ENCODE results near the gene STAT5A. TPM values are rescaled to one million over a fixed set of nuclear protein-coding genes. Genes with fewer than 3 reads are reported as not detected.

The STAT5A gene
- total RNA-seq, 2 donors from 2014 or later = 65.5 to 69.8 TPM

- no peak overlapping the region for H3K4me3 ChIP-seq
- H3K36me3 ChIP-seq = no peaks in the 10 kb centered on the region
- DNase-seq (ENCODE audit: low spot score) (no peak), ATAC-seq (ENCODE audit: insufficient number of reproducible peaks, low FRiP score, low read depth) (no peak)
- H3K27ac ChIP-seq = no peak overlapping the region
- no peak for TF ChIP-seq CTCF (IDR thresholded peaks at IDR 0.05)
- peaks cover 6 to 11% of the 10 kb centered on the region in 2 donors for H3K4me1 ChIP-seq (ENCODE audit: control insufficient read depth in 1 of 2, low read depth in 2 of 2)
- no peaks in the 10 kb centered on the region for H3K27me3 ChIP-seq (replicated peaks; ENCODE audit: insufficient read depth)
- no peaks in the 10 kb centered on the region for H3K9me3 ChIP-seq
These were observed 21.8 kb upstream of the STAT5A start for GRCh38 chr17:42266462-42266861.

GRCh38 chr17:42266918-42267766, 21.2 kb upstream of the STAT5A start:
- ATAC-seq (ENCODE audit: insufficient number of reproducible peaks, low FRiP score, low read depth) (no peak), DNase-seq (ENCODE audit: low spot score) (no peak)
- no peak overlapping the region for H3K27ac ChIP-seq

GRCh38 chr17:42268236-42268635, 20.1 kb upstream of the STAT5A start:
- Histone ChIP-seq H3K4me3 (no peak overlapping the region), H3K4me1 (ENCODE audit: control insufficient read depth in 1 of 2, low read depth in 2 of 2) (peaks cover 6 to 21% of the 10 kb centered on the region in 2 donors), H3K27me3 (replicated peaks; ENCODE audit: insufficient read depth) (no peaks in the 10 kb centered on the region), H3K9me3 (no peaks in the 10 kb centered on the region), H3K36me3 (no peaks in the 10 kb centered on the region), H3K27ac (no peak overlapping the region)
- no peak for ATAC-seq (ENCODE audit: insufficient number of reproducible peaks, low FRiP score, low read depth)
- TF ChIP-seq CTCF (IDR thresholded peaks at IDR 0.05) = no peak
- no peak for DNase-seq (ENCODE audit: low spot score)

More at GRCh38 chr17:42266918-42267766, 21.2 kb upstream of the STAT5A start:
- Histone ChIP-seq H3K27me3 (replicated peaks; ENCODE audit: insufficient read depth) (no peaks in the 10 kb centered on the region), H3K4me3 (no peak overlapping the region), H3K36me3 (no peaks in the 10 kb centered on the region), H3K4me1 (ENCODE audit: control insufficient read depth in 1 of 2, low read depth in 2 of 2) (peaks cover 6 to 11% of the 10 kb centered on the region in 2 donors), H3K9me3 (no peaks in the 10 kb centered on the region)
- no peak for TF ChIP-seq CTCF (IDR thresholded peaks at IDR 0.05)

GRCh38 chr17:42270170-42270535, 18.1 kb upstream of the STAT5A start:
- ATAC-seq (ENCODE audit: insufficient number of reproducible peaks, low FRiP score, low read depth) = no peak
- no peak for DNase-seq (ENCODE audit: low spot score)
- no peak for TF ChIP-seq CTCF (IDR thresholded peaks at IDR 0.05)
- Histone ChIP-seq H3K36me3 (no peaks in the 10 kb centered on the region), H3K4me3 (no peak overlapping the region), H3K9me3 (no peaks in the 10 kb centered on the region), H3K27ac (no peak overlapping the region), H3K27me3 (replicated peaks; ENCODE audit: insufficient read depth) (no peaks in the 10 kb centered on the region), H3K4me1 (ENCODE audit: control insufficient read depth in 1 of 2, low read depth in 2 of 2) (peaks cover 18 to 40% of the 10 kb centered on the region in 2 donors)

- no peak for TF ChIP-seq CTCF (IDR thresholded peaks at IDR 0.05)
- no peaks in the 10 kb centered on the region for H3K27me3 ChIP-seq (replicated peaks; ENCODE audit: insufficient read depth)
- no peaks in the 10 kb centered on the region for H3K9me3 ChIP-seq
- H3K27ac ChIP-seq = no peak overlapping the region
- H3K4me1 ChIP-seq (ENCODE audit: control insufficient read depth in 1 of 2, low read depth in 2 of 2) = peaks cover 18 to 41% of the 10 kb centered on the region in 2 donors
- ATAC-seq (ENCODE audit: insufficient number of reproducible peaks, low FRiP score, low read depth) = no peak
- no peak overlapping the region for H3K4me3 ChIP-seq
- DNase-seq (ENCODE audit: low spot score) = no peak
- no peaks in the 10 kb centered on the region for H3K36me3 ChIP-seq
These were observed 17.7 kb upstream of the STAT5A start for GRCh38 chr17:42270596-42270995.

All from thoracic aorta (tissue), 2 donors.